Brain microvascular endothelial cell (primary cell): Measurements from ENCODE around the gene MED16.
A peak's percentile ranks its signal among the peaks of the same experiment; 100 is the strongest.

ENCODE experiments used
- DNase-seq: peaks from one replicate; pipeline ENCODE4 v3.0.0-alpha.2; 2020
- H3K27ac ChIP-seq: fragments of 250-450 bp; sonication (Bioruptor Pico); 2 replicates; pipeline ENCODE4 v1.5.1; 2020; ENCODE audit warnings: mild to moderate bottlenecking, moderate library complexity
- H3K27me3 ChIP-seq: fragments of 250-450 bp; sonication (Bioruptor Pico); replicated peaks from 2 replicates; pipeline ENCODE4 v1.5.1; 2020; ENCODE audit warnings: mild to moderate bottlenecking
- H3K36me3 ChIP-seq: fragments of 250-450 bp; sonication (Bioruptor Pico); replicated peaks from 2 replicates; pipeline ENCODE4 v1.5.1; 2020; ENCODE audit warnings: mild to moderate bottlenecking
- H3K4me3 ChIP-seq: 2 replicates; pipeline ENCODE4 v1.5.1; 2011; ENCODE audit warnings: low read depth, mild to moderate bottlenecking, control low read depth, low read length, moderate library complexity
- CTCF ChIP-seq: IDR thresholded peaks from 2 replicates; pipeline ENCODE4 v1.5.1; 2011; ENCODE audit warnings: low read depth, mild to moderate bottlenecking, moderate library complexity, low read length, control low read depth, inconsistent platforms; ENCODE audit errors: missing control alignments
- in situ Hi-C: cut with HindIII; loops from 2 replicates; pipeline ENCODE4 v1.10.0; 2017; ENCODE audit warnings: low sequenced_read_pairs, low pct_ligation_motif_present

The MED16 gene

GRCh38 chr19:862581-863314 lies 30.2 kb downstream of the MED16 start:
- Histone ChIP-seq H3K27ac (no peak overlapping the region), H3K36me3 (peaks cover 3% of the 10 kb centered on the region), H3K4me3 (no peak overlapping the region), H3K27me3 (peaks cover 4% of the 10 kb centered on the region)
- TF ChIP-seq CTCF, result no peak
- in situ Hi-C loops, result no loop called here
- DNase-seq, result peak; percentile 26

- Histone ChIP-seq H3K36me3 (no peaks in the 10 kb centered on the region), H3K27ac (no peak overlapping the region), H3K27me3 (peaks cover 4% of the 10 kb centered on the region), H3K4me3 (no peak overlapping the region)
- TF ChIP-seq CTCF, result peak; percentile 12
- no peak for DNase-seq
- in situ Hi-C loops, result no loop called here
Observed at GRCh38 chr19:861756-862580, 31.0 kb downstream of the MED16 start.

GRCh38 chr19:861141-861755 lies 31.7 kb downstream of the MED16 start:
- no peak overlapping the region for H3K27ac ChIP-seq
- no peak overlapping the region for H3K4me3 ChIP-seq
- no peak for TF ChIP-seq CTCF
- DNase-seq, result no peak
- H3K36me3 ChIP-seq, result no peaks in the 10 kb centered on the region
- in situ Hi-C loops, result no loop called here
- H3K27me3 ChIP-seq, result peaks cover 4% of the 10 kb centered on the region

- TF ChIP-seq CTCF, result no peak
- H3K27ac ChIP-seq, result no peak within 1 kb of the TSS
- no peak for DNase-seq
- peaks cover 4% of the 10 kb centered on the region for H3K27me3 ChIP-seq
- in situ Hi-C loops, result no loop called here
- no peak within 1 kb of the TSS for H3K4me3 ChIP-seq
- H3K36me3 ChIP-seq, result no peaks in the 10 kb centered on the region
Observed at GRCh38 chr19:858868-859843, 33.8 kb downstream of the MED16 start, which contains the start of gene CFD. Gene CFD (plus strand): TSS chr19:859664. CDS start chr19:859690, 26 bp downstream.

GRCh38 chr19:858284-858683 lies 34.7 kb downstream of the MED16 start:
- H3K27ac ChIP-seq, result no peak overlapping the region
- TF ChIP-seq CTCF, result no peak
- DNase-seq, result no peak
- H3K4me3 ChIP-seq, result no peak overlapping the region
- H3K36me3 ChIP-seq, result no peaks in the 10 kb centered on the region
- peaks cover 4% of the 10 kb centered on the region for H3K27me3 ChIP-seq
- in situ Hi-C loops, result no loop called here
